ENCODE results near the gene PSD2.

The PSD2 gene

DNA sequence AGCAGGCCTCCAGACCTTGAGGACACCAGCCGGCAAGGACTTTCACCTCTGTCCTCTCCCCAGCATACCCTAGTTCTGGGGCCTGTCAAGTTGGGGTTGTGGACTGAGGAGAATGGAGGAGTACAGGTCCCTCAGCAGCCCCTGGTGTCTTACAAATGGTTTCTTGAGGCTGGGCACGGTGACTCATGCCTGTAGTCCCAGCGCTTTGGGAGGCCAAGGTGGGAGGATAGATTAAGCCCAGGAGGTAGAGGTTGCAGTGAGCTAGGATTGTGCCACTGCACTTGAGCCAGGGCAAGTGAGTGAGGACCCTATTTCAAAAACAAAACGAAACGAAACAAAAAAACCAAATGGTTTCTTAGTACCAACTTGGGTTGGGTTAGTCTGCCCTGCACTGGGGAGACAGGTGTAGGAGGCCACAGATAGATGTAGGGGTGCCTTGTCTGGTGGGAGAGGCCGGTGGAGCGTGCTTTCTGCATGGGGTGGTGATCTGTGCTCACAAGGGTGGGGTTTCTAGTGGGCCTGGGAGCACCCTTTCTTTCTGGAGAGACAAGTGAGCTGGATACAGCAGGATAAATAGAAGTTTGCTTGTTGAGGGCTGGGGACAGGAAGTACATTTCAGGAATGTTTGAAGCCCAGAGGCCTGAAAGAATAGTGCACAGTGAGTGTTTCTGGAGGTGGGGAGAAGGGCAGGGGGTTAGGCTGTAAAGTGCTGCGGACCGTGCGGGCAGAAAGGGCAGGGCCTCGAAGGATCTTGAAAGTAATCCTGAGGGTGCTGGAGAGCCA lies 37.7 kb upstream of the PSD2 start:
- Histone ChIP-seq H3K9me2 (replicated peaks; ENCODE audit: insufficient read depth, low read length) (no peaks in the 10 kb centered on the region), H3K27ac (ENCODE audit: low read depth, low read length) (no peak overlapping the region), H3K27me3 (ENCODE audit: low read length) (no peaks in the 10 kb centered on the region)

DNA sequence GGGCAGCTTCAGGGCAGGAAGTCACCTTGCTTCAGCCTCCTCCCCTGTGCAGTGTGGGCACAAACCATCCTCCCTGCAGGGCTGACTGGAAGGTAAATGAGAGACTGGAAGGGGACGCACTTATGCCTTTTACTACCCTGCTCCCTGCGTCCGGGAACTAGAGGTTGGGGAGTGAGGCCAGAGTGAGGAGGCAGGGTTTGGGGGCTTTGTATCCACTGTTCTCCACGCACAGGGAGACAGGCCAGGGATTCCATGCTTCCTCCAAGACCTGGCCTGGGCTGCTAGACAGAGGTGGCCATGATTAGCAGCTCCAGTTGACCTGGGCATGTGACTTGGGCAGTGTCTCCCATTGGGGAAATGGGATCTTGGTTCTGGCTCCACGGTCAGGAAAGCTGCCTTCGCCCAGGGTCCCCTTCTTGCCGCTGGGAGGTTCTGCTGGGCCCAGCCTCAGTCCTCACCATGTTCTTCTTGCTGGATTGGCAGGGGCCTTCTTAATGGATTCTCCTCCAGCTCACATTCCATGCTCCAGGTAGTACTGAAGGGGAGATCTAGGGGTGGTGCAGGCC lies 37.0 kb upstream of the PSD2 start:
- Histone ChIP-seq H3F3A (ENCODE audit: insufficient read depth) (no peaks in the 10 kb centered on the region), H3K9ac (ENCODE audit: low read length) (no peak overlapping the region), H3K4me3 (ENCODE audit: insufficient read depth, low read length, poor library complexity, severe bottlenecking) (no peak overlapping the region), H3K36me3 (ENCODE audit: low read length) (no peaks in the 10 kb centered on the region), H3K9me2 (replicated peaks; ENCODE audit: insufficient read depth, low read length) (no peaks in the 10 kb centered on the region), H3K9me3 (ENCODE audit: insufficient read depth, low read length) (no peaks in the 10 kb centered on the region), H4K20me1 (ENCODE audit: low read depth, low read length) (no peaks in the 10 kb centered on the region), H3K27ac (ENCODE audit: low read depth, low read length) (no peak overlapping the region), H3K79me2 (ENCODE audit: insufficient read depth, low read length) (no peaks in the 10 kb centered on the region), H2AFZ (ENCODE audit: low read depth, low read length, severe bottlenecking) (no peak overlapping the region), H3K4me2 (ENCODE audit: low read depth, low read length, poor library complexity, severe bottlenecking) (no peak overlapping the region), H3K27me3 (ENCODE audit: low read length) (no peaks in the 10 kb centered on the region)
- TF ChIP-seq EZH2phosphoT487 (conservative IDR thresholded peaks at IDR 0.05; ENCODE audit: low read length): no peak
- TF ChIP-seq, protein P1, sequence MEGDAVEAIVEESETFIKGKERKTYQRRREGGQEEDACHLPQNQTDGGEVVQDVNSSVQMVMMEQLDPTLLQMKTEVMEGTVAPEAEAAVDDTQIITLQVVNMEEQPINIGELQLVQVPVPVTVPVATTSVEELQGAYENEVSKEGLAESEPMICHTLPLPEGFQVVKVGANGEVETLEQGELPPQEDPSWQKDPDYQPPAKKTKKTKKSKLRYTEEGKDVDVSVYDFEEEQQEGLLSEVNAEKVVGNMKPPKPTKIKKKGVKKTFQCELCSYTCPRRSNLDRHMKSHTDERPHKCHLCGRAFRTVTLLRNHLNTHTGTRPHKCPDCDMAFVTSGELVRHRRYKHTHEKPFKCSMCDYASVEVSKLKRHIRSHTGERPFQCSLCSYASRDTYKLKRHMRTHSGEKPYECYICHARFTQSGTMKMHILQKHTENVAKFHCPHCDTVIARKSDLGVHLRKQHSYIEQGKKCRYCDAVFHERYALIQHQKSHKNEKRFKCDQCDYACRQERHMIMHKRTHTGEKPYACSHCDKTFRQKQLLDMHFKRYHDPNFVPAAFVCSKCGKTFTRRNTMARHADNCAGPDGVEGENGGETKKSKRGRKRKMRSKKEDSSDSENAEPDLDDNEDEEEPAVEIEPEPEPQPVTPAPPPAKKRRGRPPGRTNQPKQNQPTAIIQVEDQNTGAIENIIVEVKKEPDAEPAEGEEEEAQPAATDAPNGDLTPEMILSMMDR (IDR thresholded peaks at IDR 0.05; ENCODE audit: insufficient read depth, low read length, poor library complexity, severe bottlenecking): no peak

More for the DNA sequence above, 37.7 kb upstream of the PSD2 start:
- no peak overlapping the region for H3K4me2 ChIP-seq (ENCODE audit: low read depth, low read length, poor library complexity, severe bottlenecking)
- no peaks in the 10 kb centered on the region for H3K79me2 ChIP-seq (ENCODE audit: insufficient read depth, low read length)
- H4K20me1 ChIP-seq (ENCODE audit: low read depth, low read length): no peaks in the 10 kb centered on the region
- no peaks in the 10 kb centered on the region for H3K9me3 ChIP-seq (ENCODE audit: insufficient read depth, low read length)
- H3F3A ChIP-seq (ENCODE audit: insufficient read depth): no peaks in the 10 kb centered on the region
- no peaks in the 10 kb centered on the region for H3K36me3 ChIP-seq (ENCODE audit: low read length)
- no peak overlapping the region for H3K9ac ChIP-seq (ENCODE audit: low read length)
- TF ChIP-seq, protein P1 (IDR thresholded peaks at IDR 0.05; ENCODE audit: insufficient read depth, low read length, poor library complexity, severe bottlenecking): no peak
- no peak for TF ChIP-seq EZH2phosphoT487 (conservative IDR thresholded peaks at IDR 0.05; ENCODE audit: low read length)
- no peak overlapping the region for H2AFZ ChIP-seq (ENCODE audit: low read depth, low read length, severe bottlenecking)
- no peak overlapping the region for H3K4me3 ChIP-seq (ENCODE audit: insufficient read depth, low read length, poor library complexity, severe bottlenecking)

DNA sequence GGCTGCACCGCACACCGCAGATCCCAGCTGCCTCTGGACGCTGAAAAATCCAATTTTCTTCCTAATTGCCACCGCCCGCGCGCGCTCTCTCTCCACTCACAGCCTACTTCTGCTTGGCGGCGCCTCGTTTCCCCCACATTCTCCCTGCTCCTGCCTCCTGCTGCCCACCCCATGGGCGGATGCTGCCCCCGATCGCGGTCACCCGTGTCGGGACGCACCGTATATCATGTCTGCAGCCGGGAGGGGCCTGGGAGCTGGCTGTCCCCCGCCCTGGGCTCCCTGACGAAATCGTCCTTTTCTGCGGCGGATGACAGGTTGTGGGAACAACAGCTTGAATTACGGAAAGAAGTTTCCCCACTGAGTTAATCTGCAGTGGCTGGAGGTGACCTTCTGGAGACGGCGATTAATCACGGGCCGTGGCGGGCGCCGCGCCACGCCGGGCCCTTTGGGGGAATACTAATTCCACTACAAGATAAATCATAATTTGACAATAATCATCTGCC lies 36.3 kb upstream of the PSD2 start:
- H3K27ac ChIP-seq (ENCODE audit: low read depth, low read length): no peak overlapping the region
- no peaks in the 10 kb centered on the region for H3K27me3 ChIP-seq (ENCODE audit: low read length)
- H3K9me2 ChIP-seq (replicated peaks; ENCODE audit: insufficient read depth, low read length): no peaks in the 10 kb centered on the region
- no peak overlapping the region for H3K4me2 ChIP-seq (ENCODE audit: low read depth, low read length, poor library complexity, severe bottlenecking)
- H2AFZ ChIP-seq (ENCODE audit: low read depth, low read length, severe bottlenecking): no peak overlapping the region
- H3K4me3 ChIP-seq (ENCODE audit: insufficient read depth, low read length, poor library complexity, severe bottlenecking): no peak overlapping the region
- H4K20me1 ChIP-seq (ENCODE audit: low read depth, low read length): no peaks in the 10 kb centered on the region
- no peaks in the 10 kb centered on the region for H3K36me3 ChIP-seq (ENCODE audit: low read length)
- no peaks in the 10 kb centered on the region for H3K79me2 ChIP-seq (ENCODE audit: insufficient read depth, low read length)
- H3F3A ChIP-seq (ENCODE audit: insufficient read depth): no peaks in the 10 kb centered on the region
- no peak overlapping the region for H3K9ac ChIP-seq (ENCODE audit: low read length)
- TF ChIP-seq, protein P1 (IDR thresholded peaks at IDR 0.05; ENCODE audit: insufficient read depth, low read length, poor library complexity, severe bottlenecking): no peak
- TF ChIP-seq EZH2phosphoT487 (conservative IDR thresholded peaks at IDR 0.05; ENCODE audit: low read length): no peak
- H3K9me3 ChIP-seq (ENCODE audit: insufficient read depth, low read length): no peaks in the 10 kb centered on the region
